Measurements from ENCODE around the gene TAS2R60. TPM values are rescaled to one million over a fixed set of nuclear protein-coding genes. Genes with fewer than 3 reads are reported as not detected.

TAS2R60 gene
- total RNA-seq, 1 donor from 2014 or later, result not detected

GRCh38 chr7:143490717-143491306, 47.6 kb downstream of the TAS2R60 start:
- H3K27me3 ChIP-seq (ENCODE audit: control insufficient read depth, insufficient read depth, low read length), result no peaks in the 10 kb centered on the region
- DNase-seq (ENCODE audit: low read depth), result no peak
- H3K4me3 ChIP-seq (ENCODE audit: low read depth, low read length), result no peak overlapping the region
- TF ChIP-seq CTCF (IDR thresholded peaks at IDR 0.05; ENCODE audit: insufficient read depth, low read length, poor library complexity, severe bottlenecking), result peak; percentile 25
- H3K36me3 ChIP-seq (ENCODE audit: control insufficient read depth, insufficient read depth, low read length), result no peaks in the 10 kb centered on the region

GRCh38 chr7:143492043-143492471, 48.8 kb downstream of the TAS2R60 start:
- TF ChIP-seq CTCF (IDR thresholded peaks at IDR 0.05; ENCODE audit: insufficient read depth, low read length, poor library complexity, severe bottlenecking), result no peak
- H3K27me3 ChIP-seq (ENCODE audit: control insufficient read depth, insufficient read depth, low read length), result no peaks in the 10 kb centered on the region
- DNase-seq (ENCODE audit: low read depth), result no peak
- no peak overlapping the region for H3K4me3 ChIP-seq (ENCODE audit: low read depth, low read length)
- H3K36me3 ChIP-seq (ENCODE audit: control insufficient read depth, insufficient read depth, low read length), result no peaks in the 10 kb centered on the region

GRCh38 chr7:143492799-143493739, 49.8 kb downstream of the TAS2R60 start:
- no peaks in the 10 kb centered on the region for H3K36me3 ChIP-seq (ENCODE audit: control insufficient read depth, insufficient read depth, low read length)
- no peak for DNase-seq (ENCODE audit: low read depth)
- TF ChIP-seq CTCF (IDR thresholded peaks at IDR 0.05; ENCODE audit: insufficient read depth, low read length, poor library complexity, severe bottlenecking), result no peak
- H3K4me3 ChIP-seq (ENCODE audit: low read depth, low read length), result no peak overlapping the region
- no peaks in the 10 kb centered on the region for H3K27me3 ChIP-seq (ENCODE audit: control insufficient read depth, insufficient read depth, low read length)

GRCh38 chr7:143493751-143494150, 50.5 kb downstream of the TAS2R60 start:
- DNase-seq (ENCODE audit: low read depth), result no peak
- TF ChIP-seq CTCF (IDR thresholded peaks at IDR 0.05; ENCODE audit: insufficient read depth, low read length, poor library complexity, severe bottlenecking), result no peak
- no peaks in the 10 kb centered on the region for H3K27me3 ChIP-seq (ENCODE audit: control insufficient read depth, insufficient read depth, low read length)
- no peaks in the 10 kb centered on the region for H3K36me3 ChIP-seq (ENCODE audit: control insufficient read depth, insufficient read depth, low read length)
- H3K4me3 ChIP-seq (ENCODE audit: low read depth, low read length), result no peak overlapping the region

Other genes starting within 250 kb of the TAS2R60 start
- gene TAS2R40, start 221.4 kb upstream of the TAS2R60 start, total RNA-seq, result not detected in 2 replicates
- gene GSTK1, start 180.0 kb upstream of the TAS2R60 start, total RNA-seq, result 139 and 152 TPM in 2 replicates
- 11.9 and 20.5 TPM in 2 replicates for gene TMEM139, start 158.5 kb upstream of the TAS2R60 start, total RNA-seq
- gene CASP2, start 155.1 kb upstream of the TAS2R60 start, total RNA-seq, result 24.6 and 26.9 TPM in 2 replicates
- gene CLCN1, start 127.3 kb upstream of the TAS2R60 start, total RNA-seq, result not detected in 2 replicates
- 1.0 and 1.3 TPM in 2 replicates for gene FAM131B, start 80.7 kb upstream of the TAS2R60 start, total RNA-seq
- 162 and 218 TPM in 2 replicates for gene ZYX, start 62.1 kb upstream of the TAS2R60 start, total RNA-seq
- 7.9 and 27.5 TPM in 2 replicates for gene EPHA1, start 34.6 kb upstream of the TAS2R60 start, total RNA-seq
- not detected in 2 replicates for gene TAS2R41, start 34.4 kb downstream of the TAS2R60 start, total RNA-seq
- gene CTAGE15, start 128.3 kb downstream of the TAS2R60 start, total RNA-seq, result not detected in 2 replicates
- gene TCAF2, start 177.5 kb downstream of the TAS2R60 start, total RNA-seq, result 0.07 and 0.17 TPM in 2 replicates